Peyer's patch (tissue), 4 donors: ENCODE data around the gene DEPP1. TPM values are rescaled to one million over a fixed set of nuclear protein-coding genes. Genes with fewer than 3 reads are reported as not detected.

ENCODE experiments used
- DNase-seq, 3 donors: peaks; one replicate each; pipeline ENCODE4 v3.0.0-alpha.2; 2017 to 2019
- H3K27ac ChIP-seq, 4 donors: fragments of 200-600 bp; sonication (generic); one replicate each; pipeline ENCODE4 v1.5.1; 2016 to 2019
- H3K27me3 ChIP-seq, 2 donors: fragments of 200-600 bp; sonication (generic); one replicate each; pipeline ENCODE4 v1.5.1; 2019
- H3K36me3 ChIP-seq, 3 donors: fragments of 200-600 bp; sonication (generic); one replicate each; pipeline ENCODE4 v1.5.1; 2016 to 2019
- H3K4me1 ChIP-seq, 4 donors: fragments of 200-600 bp; sonication (generic); one replicate each; pipeline ENCODE4 v1.5.1; 2016 to 2019
- H3K4me3 ChIP-seq, 4 donors: fragments of 200-600 bp; sonication (generic); 1 replicate in 3 of 4; 2 replicates in 1 of 4; pipeline ENCODE4 v1.5.1; 2016 to 2019; ENCODE audit warnings: mild to moderate bottlenecking in 1 of 4
- H3K9me3 ChIP-seq, 4 donors: fragments of 200-600 bp; sonication (generic); one replicate each; pipeline ENCODE4 v1.5.1; 2016 to 2019; ENCODE audit warnings: mild to moderate bottlenecking in 1 of 4
- CTCF ChIP-seq, 6 experiments: fragments of 450-650 bp in 4 of 6; fragments of 200-600 bp in 2 of 6; sonication (generic) in 1 of 6; IDR thresholded peaks; one replicate each; pipeline ENCODE4 v1.5.1; 2017 to 2019; ENCODE audit warnings: antibody characterized with exemption in 6 of 6, mild to moderate bottlenecking in 3 of 6, moderate library complexity in 1 of 6
- POLR2A ChIP-seq, 2 donors: fragments of 450-650 bp; IDR thresholded peaks; one replicate each; pipeline ENCODE4 v1.5.1; 2017; ENCODE audit warnings: antibody characterized with exemption in 2 of 2, mild to moderate bottlenecking in 2 of 2, moderate library complexity in 2 of 2
- total RNA-seq, 4 donors: library from RNA; depleted of rRNA; stranded (reverse); fragments of >200 nt; gene quantifications; one replicate each; pipeline ENCODE4 v1.1.0, GENCODE V29; 2016

DEPP1 gene
- total RNA-seq, 4 donors from 2014 or later = 3.9 to 96.0 (median 49.8) TPM

- DNase-seq = peak in 1 of 3 donors; percentile 9
- no peaks in the 10 kb centered on the region for H3K27me3 ChIP-seq
- peaks cover 0 to 4% (median 0%) of the 10 kb centered on the region in 4 donors for H3K4me1 ChIP-seq
- H3K9me3 ChIP-seq = no peaks in the 10 kb centered on the region
- no peak overlapping the region for H3K27ac ChIP-seq
- H3K4me3 ChIP-seq = no peak overlapping the region
- no peak for TF ChIP-seq CTCF (IDR thresholded peaks at IDR 0.05)
- TF ChIP-seq POLR2A (IDR thresholded peaks at IDR 0.05) = no peak
- H3K36me3 ChIP-seq = no peaks in the 10 kb centered on the region
Observed at GRCh38 chr10:44931621-44932516, 46.7 kb downstream of the DEPP1 start.

GRCh38 chr10:44930904-44931620 is 47.5 kb downstream of the DEPP1 start:
- Histone ChIP-seq H3K9me3 (no peaks in the 10 kb centered on the region), H3K4me1 (peaks cover 0 to 4% (median 0%) of the 10 kb centered on the region in 4 donors), H3K27ac (no peak overlapping the region), H3K36me3 (no peaks in the 10 kb centered on the region), H3K27me3 (no peaks in the 10 kb centered on the region), H3K4me3 (no peak overlapping the region)
- no peak for TF ChIP-seq POLR2A (IDR thresholded peaks at IDR 0.05)
- TF ChIP-seq CTCF (IDR thresholded peaks at IDR 0.05) = no peak
- DNase-seq = peak in 1 of 3 donors; percentile 5

GRCh38 chr10:44929356-44930255 is 49.0 kb downstream of the DEPP1 start:
- DNase-seq = peak in 1 of 3 donors; percentile 11
- H3K9me3 ChIP-seq = no peaks in the 10 kb centered on the region

GRCh38 chr10:44928462-44928861 is 50.1 kb downstream of the DEPP1 start:
- Histone ChIP-seq H3K27ac (no peak overlapping the region), H3K36me3 (no peaks in the 10 kb centered on the region), H3K4me1 (peaks cover 0 to 4% (median 0%) of the 10 kb centered on the region in 4 donors), H3K27me3 (no peaks in the 10 kb centered on the region), H3K9me3 (no peaks in the 10 kb centered on the region), H3K4me3 (no peak overlapping the region)
- no peak for TF ChIP-seq POLR2A (IDR thresholded peaks at IDR 0.05)
- no peak for TF ChIP-seq CTCF (IDR thresholded peaks at IDR 0.05)
- no peak for DNase-seq

More at GRCh38 chr10:44929356-44930255, 49.0 kb downstream of the DEPP1 start:
- Histone ChIP-seq H3K4me1 (peaks cover 0 to 4% (median 0%) of the 10 kb centered on the region in 4 donors), H3K4me3 (no peak overlapping the region), H3K27me3 (no peaks in the 10 kb centered on the region), H3K36me3 (no peaks in the 10 kb centered on the region), H3K27ac (no peak overlapping the region)
- TF ChIP-seq CTCF (IDR thresholded peaks at IDR 0.05) = no peak
- no peak for TF ChIP-seq POLR2A (IDR thresholded peaks at IDR 0.05)

GRCh38 chr10:44927352-44927751 is 51.3 kb downstream of the DEPP1 start:
- TF ChIP-seq CTCF (IDR thresholded peaks at IDR 0.05) (no peak), POLR2A (IDR thresholded peaks at IDR 0.05) (no peak)
- no peaks in the 10 kb centered on the region for H3K36me3 ChIP-seq
- H3K9me3 ChIP-seq = no peaks in the 10 kb centered on the region
- no peak overlapping the region for H3K4me3 ChIP-seq
- H3K27me3 ChIP-seq = no peaks in the 10 kb centered on the region
- no peak overlapping the region for H3K27ac ChIP-seq
- H3K4me1 ChIP-seq = no peaks in the 10 kb centered on the region
- no peak for DNase-seq
